ENCODE results near the gene TGFA. TPM values are rescaled to one million over a fixed set of nuclear protein-coding genes. Genes with fewer than 3 reads are reported as not detected.

Gene TGFA
- total RNA-seq, 1 experiment from 2014 or later = 1.7 TPM

GRCh38 chr2:70418514-70418913 lies 135.1 kb downstream of the TGFA start:
- ATAC-seq (no peak), DNase-seq (ENCODE audit: low read depth, low spot score) (no peak)
- ChIA-PET POLR2A (no interaction called here), CTCF (no interaction called here)
- H3K36me3 ChIP-seq (ENCODE audit: control insufficient read depth, insufficient read depth, low read length) = no peaks in the 10 kb centered on the region
- intact Hi-C loops (cut with micrococcal nuclease; ENCODE audit: unreplicated experiment) = no loop called here
- no TSS peak for BruUV-seq (replicated peaks)
- peaks cover 29% of the 10 kb centered on the region for H3K27me3 ChIP-seq (ENCODE audit: control insufficient read depth, insufficient read depth, low read length)
- H3K4me3 ChIP-seq (ENCODE audit: low read depth in 2 of 2, low read length in 2 of 2) = no peak overlapping the region
- no peak overlapping the region for H3K27ac ChIP-seq (ENCODE audit: low read length)
- TF ChIP-seq REST (IDR thresholded peaks at IDR 0.05; ENCODE audit: insufficient read depth in 1 of 2, low read depth in 2 of 2, low read length in 1 of 2) (no peak), CTCF (IDR thresholded peaks at IDR 0.05) (no peak), SIN3A (IDR thresholded peaks at IDR 0.05; ENCODE audit: borderline replicate concordance, insufficient read depth, low read depth, low read length) (no peak), TCF7L2 (IDR thresholded peaks at IDR 0.05; ENCODE audit: low read depth, low read length) (no peak), POLR2AphosphoS5 (IDR thresholded peaks at IDR 0.05; ENCODE audit: low read depth, low read length) (no peak)
- in situ Hi-C loops (cut with HindIII; ENCODE audit: low pct_unique_long_range_greater_than_20kb, low sequenced_read_pairs) = no loop called here
- H3K9me3 ChIP-seq (ENCODE audit: control insufficient read depth, insufficient read depth, low read depth, low read length) = no peaks in the 10 kb centered on the region
- no peaks in the 10 kb centered on the region for H3K4me1 ChIP-seq (ENCODE audit: control insufficient read depth, insufficient read depth, low read length)

GRCh38 chr2:70417011-70417410 lies 136.6 kb downstream of the TGFA start:
- TF ChIP-seq SIN3A (IDR thresholded peaks at IDR 0.05; ENCODE audit: borderline replicate concordance, insufficient read depth, low read depth, low read length) (no peak), CTCF (IDR thresholded peaks at IDR 0.05) (no peak), TCF7L2 (IDR thresholded peaks at IDR 0.05; ENCODE audit: low read depth, low read length) (no peak), REST (IDR thresholded peaks at IDR 0.05; ENCODE audit: insufficient read depth in 1 of 2, low read depth in 2 of 2, low read length in 1 of 2) (no peak), POLR2AphosphoS5 (IDR thresholded peaks at IDR 0.05; ENCODE audit: low read depth, low read length) (no peak)
- Histone ChIP-seq H3K4me1 (ENCODE audit: control insufficient read depth, insufficient read depth, low read length) (no peaks in the 10 kb centered on the region), H3K27ac (ENCODE audit: low read length) (no peak overlapping the region), H3K4me3 (ENCODE audit: low read depth in 2 of 2, low read length in 2 of 2) (no peak overlapping the region), H3K27me3 (ENCODE audit: control insufficient read depth, insufficient read depth, low read length) (peaks cover 31% of the 10 kb centered on the region), H3K36me3 (ENCODE audit: control insufficient read depth, insufficient read depth, low read length) (no peaks in the 10 kb centered on the region), H3K9me3 (ENCODE audit: control insufficient read depth, insufficient read depth, low read depth, low read length) (no peaks in the 10 kb centered on the region)
- ChIA-PET POLR2A (no interaction called here), CTCF (no interaction called here)
- intact Hi-C loops (cut with micrococcal nuclease; ENCODE audit: unreplicated experiment) = no loop called here
- no TSS peak for BruUV-seq (replicated peaks)
- in situ Hi-C loops (cut with HindIII; ENCODE audit: low pct_unique_long_range_greater_than_20kb, low sequenced_read_pairs) = no loop called here
- no peak for DNase-seq (ENCODE audit: low read depth, low spot score)
- ATAC-seq = no peak
